ENCODE results near the gene SNTG2.

The SNTG2 gene

DNA sequence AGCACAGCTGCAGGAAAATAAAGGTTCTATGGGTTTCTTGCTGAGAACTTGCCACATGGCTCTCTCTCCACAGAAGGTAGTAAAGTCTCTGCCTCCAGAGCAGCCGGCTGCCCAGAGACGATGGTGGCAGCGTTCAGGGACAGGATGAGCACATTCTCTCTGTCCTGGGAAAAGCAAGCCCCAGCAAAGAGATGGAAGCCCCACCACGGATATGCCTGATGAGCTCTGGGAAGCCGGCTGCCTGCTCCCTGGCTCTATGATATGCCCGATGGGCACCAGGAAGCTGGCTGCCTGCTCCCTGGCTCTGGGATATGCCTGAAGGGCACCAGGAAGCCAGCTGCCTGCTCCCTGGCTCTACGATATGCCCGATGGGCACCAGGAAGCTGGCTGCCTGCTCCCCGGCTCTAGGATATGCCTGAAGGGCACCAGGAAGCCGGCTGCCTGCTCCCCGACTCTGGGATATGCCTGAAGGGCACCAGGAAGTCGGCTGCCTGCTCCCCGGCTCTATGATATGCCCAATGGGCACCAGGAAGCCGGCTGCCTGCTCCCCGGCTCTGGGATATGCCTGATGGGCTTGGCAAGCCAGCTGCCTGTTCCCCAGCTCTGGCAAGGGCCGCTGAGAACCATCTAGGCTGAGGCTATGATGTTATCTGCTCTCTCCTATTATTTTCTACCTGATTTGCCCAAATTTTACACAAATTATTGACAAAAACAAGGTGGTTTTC, 21.5 kb upstream of the SNTG2 start:
- DNase-seq: no peak

DNA sequence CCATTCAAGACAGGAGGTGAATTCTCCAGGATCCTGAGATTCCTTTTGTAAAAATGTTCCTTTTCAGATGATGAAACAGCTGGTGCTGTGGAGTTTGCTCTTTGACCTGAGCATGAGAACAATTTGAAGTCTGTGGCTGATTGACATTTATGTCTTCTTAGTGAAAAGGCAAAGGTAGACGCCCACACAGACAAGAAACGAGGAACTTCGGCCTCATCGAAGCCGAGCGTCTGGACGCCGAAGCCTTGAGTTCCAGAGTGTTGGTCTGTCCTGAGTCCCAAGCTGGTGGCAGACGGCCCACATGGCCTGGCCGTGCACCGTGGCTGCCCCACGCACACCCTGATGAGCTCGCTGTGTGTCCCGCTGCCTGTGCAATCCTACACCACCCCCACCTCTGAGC, 20.7 kb upstream of the SNTG2 start:
- no peak for DNase-seq

DNA sequence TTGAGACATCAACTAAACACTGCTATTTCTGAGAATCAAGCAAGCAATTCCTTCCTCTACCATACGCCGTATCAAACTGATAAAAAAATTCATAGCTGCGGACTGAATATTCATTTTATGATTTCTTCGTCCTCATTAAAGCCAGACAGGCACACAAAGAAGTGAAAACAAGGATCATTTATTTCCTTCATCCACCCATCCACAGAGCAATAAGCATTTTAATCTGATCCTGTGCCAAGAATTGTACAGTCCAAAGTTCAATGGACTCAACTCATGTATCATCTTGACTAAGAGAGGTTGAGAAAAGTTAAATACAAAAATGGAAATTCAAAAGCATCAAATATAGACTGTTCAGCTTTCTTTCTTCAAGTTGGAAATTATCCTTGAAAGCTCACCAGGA, 19.7 kb upstream of the SNTG2 start:
- DNase-seq: no peak

DNA sequence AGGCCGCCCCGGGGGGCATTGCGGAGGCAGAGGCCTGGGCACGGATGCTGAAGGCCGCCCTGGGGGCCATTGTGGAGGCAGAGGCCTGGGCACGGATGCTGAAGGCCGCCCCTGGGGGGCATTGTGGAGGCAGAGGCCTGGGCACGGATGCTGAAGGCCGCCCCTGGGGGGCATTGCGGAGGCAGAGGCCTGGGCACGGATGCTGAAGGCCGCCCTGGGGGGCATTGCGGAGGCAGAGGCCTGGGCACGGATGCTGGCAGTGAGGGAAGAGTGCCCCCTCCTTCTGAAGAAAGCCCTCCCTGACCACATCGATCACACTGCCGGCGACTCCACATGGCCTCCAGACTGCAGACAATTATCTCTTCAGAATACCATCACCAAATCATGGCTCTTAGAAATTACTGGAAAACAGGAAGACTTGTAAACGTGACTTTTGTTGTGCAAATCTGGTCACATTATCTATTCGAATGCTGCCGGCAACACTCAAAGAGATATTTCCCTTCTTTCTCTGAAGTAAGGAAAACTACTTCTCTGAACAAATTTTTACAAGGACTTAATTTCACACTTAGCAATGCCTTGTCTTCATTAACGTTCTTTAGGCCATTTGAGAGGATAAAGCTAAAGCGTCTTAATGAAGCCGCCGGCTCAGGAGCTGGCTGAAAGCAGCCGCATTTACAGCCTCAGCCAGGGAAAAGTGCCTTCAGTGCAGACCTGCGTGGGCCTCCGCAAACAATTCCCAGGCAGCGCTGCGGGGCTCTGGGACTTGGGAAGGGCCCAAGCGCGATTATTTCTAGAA, 18.1 kb upstream of the SNTG2 start:
- no peak for DNase-seq

DNA sequence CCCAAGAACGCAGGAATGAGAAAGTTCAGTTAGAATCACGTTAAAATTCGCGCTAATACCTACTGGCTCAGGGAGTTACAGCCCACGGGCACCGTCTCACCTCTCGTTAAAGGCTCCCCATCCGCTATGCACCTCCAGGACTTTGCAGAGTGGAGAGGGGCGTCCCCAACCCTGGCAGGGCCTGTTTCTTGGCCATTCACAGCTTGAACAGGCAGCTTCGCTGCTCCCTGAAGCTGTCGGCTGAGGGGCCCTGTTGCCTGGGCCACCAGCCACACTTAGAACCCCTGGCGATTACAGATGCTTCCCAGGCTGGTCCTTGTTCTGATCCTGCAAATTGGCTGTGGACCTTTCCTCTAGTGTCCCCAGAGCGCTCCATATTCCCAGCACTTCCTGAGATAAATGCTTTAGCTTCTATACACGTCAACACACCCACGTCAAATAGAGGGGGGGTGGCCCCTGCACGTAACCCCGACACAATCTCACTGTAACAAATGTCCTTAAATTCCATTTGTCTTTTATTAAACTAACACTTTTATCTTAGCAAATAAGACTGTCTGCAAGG, 16.8 kb upstream of the SNTG2 start:
- no peak for DNase-seq

DNA sequence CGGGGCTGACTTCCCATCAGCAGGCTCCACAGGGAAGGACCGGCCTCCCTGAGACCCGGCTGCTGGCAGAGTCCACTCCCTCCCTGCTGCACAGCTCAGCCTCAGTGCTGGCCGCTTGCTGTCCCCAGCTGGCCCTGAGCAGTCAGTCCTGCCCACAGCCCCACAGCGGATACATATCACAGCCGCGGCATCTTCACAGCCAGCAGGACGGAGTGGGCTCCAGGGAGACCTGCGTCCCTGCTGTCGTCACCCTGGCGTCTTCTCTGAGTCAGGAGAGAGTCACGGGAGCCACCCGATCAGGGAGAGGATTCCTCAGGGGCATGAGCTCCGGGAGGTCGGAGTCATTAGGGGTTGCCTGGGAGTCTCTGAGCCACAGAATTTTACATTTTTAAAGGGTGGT, 13.1 kb upstream of the SNTG2 start:
- DNase-seq: no peak

DNA sequence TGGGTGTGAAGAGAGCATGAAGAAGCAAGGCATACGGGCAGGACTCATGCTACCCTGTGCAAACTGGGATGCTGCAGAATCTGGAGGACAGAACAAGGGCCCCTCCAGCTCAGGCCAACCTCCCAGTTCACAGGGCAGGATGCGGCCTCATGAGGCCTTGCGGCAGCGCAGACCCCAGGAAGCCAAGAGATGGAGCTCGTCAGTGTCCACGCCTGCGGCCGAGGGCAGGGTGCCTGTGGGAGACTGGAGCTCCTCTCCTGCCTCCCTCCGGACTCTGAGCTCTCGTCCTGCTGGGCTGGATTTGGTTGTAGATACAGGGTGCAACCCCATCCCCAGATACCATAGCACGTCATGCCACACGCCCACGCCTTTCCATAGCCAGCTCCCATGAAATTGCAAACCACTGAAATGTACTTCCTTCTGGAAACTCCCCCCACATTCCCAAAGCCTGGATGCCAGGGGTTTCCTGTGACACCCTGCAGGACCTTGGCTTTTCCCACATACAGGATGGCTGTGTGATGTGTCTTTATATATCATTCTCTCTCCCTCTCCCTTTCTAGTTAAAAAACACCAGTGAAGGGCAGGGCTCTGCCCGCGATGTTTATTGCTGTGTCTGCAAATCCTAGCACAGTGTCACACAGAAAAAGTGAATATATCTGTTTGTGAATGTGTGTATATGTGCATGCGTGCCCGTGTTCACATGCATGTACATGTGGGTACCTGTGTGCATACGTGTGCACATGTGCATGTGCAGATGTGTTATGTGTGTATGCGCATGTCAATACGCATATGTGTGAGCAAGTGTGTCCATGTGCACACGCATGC, 12.3 kb upstream of the SNTG2 start:
- DNase-seq: no peak

DNA sequence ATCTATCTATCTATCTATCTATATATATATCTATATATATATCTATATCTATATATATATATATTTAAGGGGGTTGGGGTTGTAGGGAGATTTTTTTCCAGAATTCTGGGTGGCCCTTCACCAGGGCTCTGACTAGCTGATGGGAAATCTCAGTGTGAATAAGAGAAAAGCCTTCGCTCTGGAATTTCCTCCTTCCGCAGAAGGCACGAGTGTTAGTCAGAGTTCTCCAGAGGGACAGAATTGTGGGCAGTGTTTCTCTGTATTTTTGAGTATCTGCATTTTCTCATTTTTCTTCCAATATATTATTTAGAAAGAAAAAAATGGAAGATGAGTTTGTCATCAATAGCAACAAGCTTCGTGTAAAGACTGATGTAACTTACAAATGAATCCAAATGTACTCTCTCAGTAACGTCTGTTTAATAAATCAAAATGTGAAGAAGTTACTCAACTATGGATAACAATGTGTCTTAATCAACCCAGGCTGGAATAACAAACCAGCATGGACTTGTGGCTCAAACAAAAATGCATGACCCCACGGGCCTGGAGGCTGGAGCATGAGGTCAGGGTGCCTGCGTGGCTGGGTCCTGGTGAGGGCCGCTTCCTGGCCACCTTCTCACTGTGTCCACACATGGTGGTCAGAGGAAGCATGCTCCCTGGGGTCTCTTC, 10.6 kb upstream of the SNTG2 start:
- DNase-seq: no peak

DNA sequence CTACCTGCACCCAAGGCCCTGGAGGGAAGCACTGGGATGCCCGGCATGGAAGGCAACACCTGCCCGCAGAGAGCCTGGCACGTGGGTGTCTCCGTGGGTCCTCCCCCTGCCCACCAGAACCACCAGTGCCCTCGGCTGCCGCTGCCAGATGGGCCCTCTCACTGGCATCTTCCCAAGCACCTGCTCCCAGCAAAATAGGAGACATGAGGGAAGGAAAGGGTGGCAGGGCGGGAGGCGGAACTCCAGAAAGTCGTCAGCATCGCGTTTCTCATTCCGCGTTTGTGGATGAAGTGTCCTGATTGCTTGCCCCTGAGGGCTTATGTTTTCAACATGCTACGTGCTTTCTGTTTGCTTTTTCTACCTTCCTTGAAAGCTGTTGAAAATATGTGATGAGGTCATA, 8.8 kb upstream of the SNTG2 start:
- no peak for DNase-seq

DNA sequence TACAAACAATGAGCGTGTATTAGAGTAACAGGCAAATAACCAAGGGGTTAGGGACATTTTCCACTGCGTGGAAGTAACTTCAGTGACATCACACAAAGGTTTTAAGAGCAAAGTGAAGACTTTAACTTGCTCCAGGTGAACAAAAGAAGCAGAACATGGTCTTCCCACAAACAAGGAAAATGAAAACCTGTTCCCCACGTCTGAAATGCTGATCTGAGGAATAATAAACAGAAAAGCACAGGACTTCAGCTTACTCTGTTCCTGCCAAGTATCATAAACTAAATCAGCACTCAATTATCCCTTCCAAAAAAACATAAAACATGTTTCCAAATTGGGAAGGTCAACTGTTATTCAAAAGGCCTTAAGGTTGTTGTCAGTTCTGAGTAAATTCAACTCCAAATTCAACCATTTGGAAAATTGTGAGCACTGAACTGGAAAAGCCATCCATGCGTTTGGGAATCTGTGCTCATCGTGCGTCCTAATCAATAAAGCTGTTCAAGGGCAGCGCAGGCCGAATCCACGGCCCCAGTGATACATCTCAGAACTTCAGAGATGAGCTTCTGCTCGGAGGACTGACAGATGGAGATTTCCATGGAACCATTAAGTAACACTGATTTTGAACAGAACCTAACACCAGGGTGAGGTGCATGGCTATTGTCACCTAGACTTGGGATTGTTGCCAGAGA, 7.7 kb upstream of the SNTG2 start:
- no peak for DNase-seq

DNA sequence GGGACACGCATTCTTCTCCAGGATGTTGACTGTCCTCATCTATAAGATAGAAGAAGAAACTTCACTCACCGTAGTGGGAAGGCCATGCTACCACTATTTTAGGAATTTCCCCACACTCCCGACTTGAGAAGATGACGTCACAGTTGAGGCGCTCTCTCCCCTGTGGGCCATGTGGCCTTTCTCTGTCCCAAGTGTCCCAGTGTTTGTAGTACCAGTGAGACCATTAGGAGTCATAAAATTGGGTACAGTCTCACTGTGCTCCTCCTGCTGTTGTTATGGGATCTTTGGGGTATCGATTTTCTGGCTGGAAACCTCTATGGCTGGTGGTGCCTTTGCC, 7.2 kb upstream of the SNTG2 start:
- no peak for DNase-seq

DNA sequence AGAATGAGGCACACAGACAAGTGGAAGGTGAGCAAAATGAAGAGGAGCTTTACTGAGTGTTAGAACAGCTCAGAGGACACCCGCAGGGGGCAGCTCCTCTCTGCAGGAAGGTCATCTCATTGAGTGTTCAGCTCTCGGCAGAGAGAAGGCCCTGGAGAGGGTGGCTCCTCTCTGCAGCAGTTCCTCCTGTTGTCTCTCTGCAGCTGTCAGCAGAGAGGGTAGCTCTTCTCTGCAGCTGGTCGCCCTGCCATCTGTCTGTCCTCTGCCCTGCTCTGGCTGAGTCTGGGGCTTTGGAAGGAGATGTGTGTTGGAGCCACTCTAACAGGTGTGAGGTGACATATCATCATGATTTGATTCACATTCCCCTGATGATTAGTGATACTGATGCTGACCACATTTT, 6.8 kb upstream of the SNTG2 start:
- no peak for DNase-seq

DNA sequence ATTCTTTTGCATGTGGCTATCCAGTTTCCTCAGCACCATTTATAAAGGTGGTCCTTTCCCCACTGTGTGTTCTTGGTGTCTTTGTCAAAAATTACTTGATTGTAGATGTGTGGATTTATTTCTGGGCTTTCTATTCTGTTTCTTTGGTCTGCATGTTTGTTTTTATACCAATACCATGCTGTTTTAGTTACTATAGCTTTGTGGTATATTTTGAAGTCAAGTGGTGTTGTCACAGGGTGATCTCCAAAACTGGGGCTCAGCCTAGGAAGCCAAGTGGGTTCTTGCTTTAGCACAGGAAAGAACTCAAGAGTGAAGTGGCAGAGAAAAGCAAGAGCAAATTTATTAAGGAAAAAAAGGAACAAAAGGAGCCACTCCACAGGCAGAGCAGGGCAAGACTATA, 6.0 kb upstream of the SNTG2 start:
- DNase-seq: no peak

DNA sequence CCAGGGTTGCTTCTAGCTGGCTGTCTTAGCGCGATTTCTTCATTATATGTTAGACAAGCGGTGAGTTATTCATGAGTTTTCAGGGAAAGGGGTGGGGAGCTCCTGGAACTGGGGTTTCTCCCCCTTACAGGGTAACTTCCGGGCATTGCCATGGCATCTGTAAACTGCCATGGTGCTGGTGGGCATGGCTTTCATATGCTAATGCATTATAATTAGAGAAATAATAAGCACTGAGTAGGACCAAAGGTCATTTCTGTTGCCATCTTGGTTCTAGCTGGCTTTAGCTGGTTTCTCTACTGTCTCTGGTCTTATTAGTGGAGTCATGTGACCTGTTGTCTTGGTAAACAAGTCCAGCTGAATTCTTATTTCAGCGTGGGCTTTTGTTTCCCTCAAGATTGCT, 5.5 kb upstream of the SNTG2 start:
- no peak for DNase-seq

DNA sequence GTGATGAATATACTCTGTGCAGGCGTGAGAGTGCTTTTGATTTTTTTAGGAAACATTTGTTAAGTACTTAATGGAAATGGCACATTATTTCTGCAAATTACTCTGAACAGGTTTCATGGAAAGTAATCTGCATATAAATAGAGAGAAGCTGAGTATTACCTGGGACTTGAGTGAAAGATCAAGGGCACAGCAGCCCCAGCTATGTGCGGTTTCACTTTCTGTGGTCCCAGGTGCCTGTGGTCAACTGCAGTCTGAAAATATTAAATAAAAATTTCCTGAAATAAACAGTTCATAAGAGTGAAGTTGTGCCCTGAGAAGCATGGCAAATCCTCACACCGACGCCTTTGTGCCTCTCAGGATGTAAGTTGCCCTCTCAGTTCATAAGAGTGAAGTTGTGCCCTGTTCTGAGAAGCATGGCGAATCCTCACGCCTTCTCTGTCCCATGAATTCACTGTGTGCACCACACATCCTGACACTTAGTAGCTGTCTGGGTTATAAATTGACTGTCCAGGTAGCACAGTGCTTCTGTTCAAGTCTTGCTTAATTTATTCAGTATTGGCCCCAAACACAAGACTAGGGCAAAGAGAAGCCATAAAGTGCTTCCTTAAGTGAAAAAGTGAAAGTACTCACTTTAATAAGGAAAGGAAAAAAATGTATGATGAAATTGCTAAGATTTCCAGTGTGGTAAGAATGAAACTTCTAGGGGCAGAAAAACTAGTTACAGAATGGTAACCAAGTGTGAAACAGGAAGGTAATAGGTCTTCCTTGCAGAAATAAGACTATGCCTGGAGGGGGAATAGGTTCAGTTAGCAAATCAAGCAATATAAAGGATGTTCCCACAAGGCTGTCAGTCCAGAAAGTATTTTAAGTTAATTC, 4.3 kb upstream of the SNTG2 start:
- no peak for DNase-seq

DNA sequence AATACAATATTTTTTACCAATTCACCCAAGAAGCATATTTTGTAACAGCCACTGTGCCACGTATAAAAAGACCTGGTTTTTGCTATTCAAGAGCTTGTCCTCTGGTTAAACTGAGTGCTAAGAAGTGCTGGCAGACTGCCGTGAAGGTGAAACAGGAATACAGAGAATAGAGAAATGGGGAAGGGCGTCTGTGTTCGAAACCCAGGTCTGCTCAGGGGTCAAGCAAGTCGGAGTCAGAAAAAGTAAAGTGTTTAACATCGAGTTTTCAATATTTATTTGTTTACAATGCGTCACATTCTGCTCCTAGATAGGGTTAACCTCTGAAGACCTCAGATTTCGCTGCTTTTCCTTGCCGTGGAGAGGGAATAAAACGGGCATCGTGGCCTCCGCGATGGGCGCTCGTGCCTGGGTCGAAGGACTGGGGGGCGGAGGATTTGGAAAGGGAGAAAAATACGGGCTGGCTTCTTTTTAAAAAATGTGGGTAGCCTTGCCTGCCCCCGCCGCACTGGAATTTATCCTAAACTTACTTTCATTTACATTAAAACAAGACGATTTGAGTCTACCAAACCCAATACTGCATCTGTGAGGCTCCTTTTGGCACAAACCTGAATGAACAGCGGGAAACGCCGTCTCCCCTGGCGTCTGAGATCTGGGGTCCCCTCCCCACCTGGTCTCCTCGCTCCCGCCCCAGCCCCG, 1.1 kb upstream of the SNTG2 start:
- no peak for DNase-seq

DNA sequence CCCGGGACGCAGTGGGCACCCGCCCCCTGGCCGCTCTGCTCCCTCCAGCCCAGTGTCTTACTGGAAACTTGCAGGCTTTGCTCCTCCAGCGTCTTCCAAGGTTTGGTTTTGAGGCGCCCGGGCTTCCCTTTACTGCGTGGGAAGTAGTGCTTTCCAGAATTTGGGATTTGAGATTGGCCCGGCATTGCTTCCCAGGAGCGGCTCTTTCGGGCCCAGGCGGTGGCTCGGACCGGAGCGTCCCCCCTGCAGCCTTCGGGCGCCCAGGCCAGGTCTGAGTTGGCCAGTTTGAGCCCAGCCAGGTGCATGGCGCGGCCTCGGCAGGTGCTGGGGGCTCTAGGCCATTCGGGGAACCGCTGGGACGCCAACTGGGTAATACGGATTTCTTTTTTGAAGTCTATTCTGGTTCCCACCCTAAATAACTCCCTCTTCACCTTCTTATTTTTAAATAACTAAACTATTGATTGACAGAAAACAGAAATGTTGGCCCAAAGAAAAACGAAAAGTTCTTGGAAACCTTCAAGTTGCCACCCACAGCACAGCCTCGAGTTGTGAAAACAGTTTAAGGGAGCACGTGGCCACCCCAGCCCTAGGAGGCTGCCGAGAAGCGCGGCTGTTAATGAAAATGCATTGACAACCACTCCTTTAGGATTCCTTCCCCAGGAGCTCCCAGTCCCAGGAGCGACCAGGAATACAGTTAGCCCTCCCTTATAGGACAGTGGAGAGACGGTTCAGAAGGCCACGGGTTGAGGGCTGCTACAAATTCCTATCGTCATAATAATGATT, 766 bp downstream of the SNTG2 start:
- no peak for DNase-seq

DNA sequence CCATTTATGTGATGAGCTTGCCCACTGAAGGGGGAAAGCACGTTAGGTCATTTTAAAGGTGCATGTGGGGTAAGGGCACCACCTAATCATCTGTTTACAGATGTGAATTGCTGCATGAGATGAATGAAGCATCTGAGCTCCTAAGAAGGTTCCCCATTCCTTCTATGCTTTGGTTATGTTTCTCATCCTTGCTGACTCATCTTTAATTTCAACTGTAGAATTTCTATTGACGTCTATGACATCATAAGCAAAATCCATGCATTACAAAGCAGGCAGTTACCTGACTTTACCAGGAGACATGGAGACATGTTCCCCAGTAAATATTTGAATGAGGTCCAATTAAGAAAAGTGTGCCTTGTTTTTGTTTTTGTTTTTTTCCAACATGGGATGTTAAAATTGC, 2.8 kb downstream of the SNTG2 start:
- no peak for DNase-seq

DNA sequence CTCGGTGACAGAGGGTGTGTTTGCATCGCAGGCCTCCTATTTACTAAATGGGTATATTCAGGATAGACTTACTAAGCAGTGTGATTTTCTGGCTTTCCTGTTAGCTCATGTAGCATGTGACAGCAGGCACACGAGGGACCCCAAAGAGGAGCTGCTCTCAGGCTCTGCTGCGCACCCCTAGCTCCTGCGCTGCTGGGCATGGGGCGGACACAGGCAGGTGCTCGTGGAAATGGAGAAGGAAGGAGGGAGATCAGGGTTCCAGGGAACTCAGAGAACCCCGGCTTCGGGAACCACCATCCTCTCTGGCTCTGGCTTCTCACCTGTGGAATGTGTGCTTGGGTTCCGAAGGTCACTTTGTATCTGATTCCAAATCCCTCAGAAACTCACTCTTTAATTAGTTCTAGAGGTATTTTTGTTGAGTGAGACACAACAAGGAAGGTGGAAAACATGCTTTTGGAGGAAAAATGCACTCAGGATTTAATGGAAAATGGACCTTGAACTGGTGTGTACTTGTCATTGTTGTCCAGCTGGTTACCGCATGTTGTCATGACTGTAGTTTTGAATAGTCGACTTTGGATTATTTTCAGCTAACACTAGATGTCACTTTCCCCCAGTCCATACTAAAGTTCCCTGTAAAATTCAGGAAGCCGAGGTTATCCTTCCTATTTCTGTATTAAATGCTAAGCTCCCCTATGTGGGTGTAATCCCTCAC, 3.5 kb downstream of the SNTG2 start:
- DNase-seq: no peak
